Measurements from ENCODE around the gene ASB2. TPM values are rescaled to one million over a fixed set of nuclear protein-coding genes. Genes with fewer than 3 reads are reported as not detected.

Gene ASB2
- total and polyA plus RNA-seq, 2 of the 13 experiments (the other 11 are each of a cell fraction or from before 2014, with no cell fraction given) = 0.82 to 4.1 TPM

GRCh38 chr14:93989939-93990338 is 13.6 kb upstream of the ASB2 start:
- Histone ChIP-seq H3K27ac (ENCODE audit: extremely low read length, insufficient read depth, low read length) (no peak overlapping the region), H3K9me3 (ENCODE audit: low read length) (no peaks in the 10 kb centered on the region), H4K20me1 (ENCODE audit: insufficient read depth, low read length) (no peaks in the 10 kb centered on the region), H3K4me3 (replicated peaks in 1 of 3; ENCODE audit: insufficient read depth in 1 of 3, low read depth in 2 of 3, low read length in 3 of 3) (no peak overlapping the region), H3K4me2 (ENCODE audit: low read depth, low read length) (peak overlapping the region; percentile 19), H2AFZ (ENCODE audit: low read length) (no peak overlapping the region), H3K36me3 (replicated peaks in 1 of 2; ENCODE audit: control insufficient read depth in 1 of 2, insufficient read depth in 2 of 2, low read length in 2 of 2) (no peaks in the 10 kb centered on the region), H3K4me1 (ENCODE audit: insufficient read depth, low read length) (peaks cover 51% of the 10 kb centered on the region), H3K9ac (ENCODE audit: insufficient read depth, low read depth, low read length) (no peak overlapping the region), H3K79me2 (ENCODE audit: insufficient read depth, low read length) (no peaks in the 10 kb centered on the region), H3K27me3 (ENCODE audit: control insufficient read depth in 1 of 2, insufficient read depth in 2 of 2, low read length in 2 of 2) (peaks cover 4 to 52% of the 10 kb centered on the region in 2 experiments; a peak in 4 of 5 replicates)
- POLR2A ChIA-PET = no interaction called here
- WGBS (ENCODE audit: low lambda C conversion rate) = 19% methylated on average over 4 of the region's 4 CpGs
- intact Hi-C loops (cut with micrococcal nuclease; ENCODE audit: unreplicated experiment) = no loop called here
- DNase-seq (ENCODE audit: low spot score) (peak; percentile 82), ATAC-seq (peak; percentile 47), FAIRE-seq (peak; percentile 23)
- CTCF ChIA-PET (ENCODE audit: low intra/inter-chr PET ratio, low total read pairs) = no interaction called here
- in situ Hi-C loops (cut with HindIII; ENCODE audit: extremely low pct_ligation_motif_present, low pct_unique_long_range_greater_than_20kb) = no loop called here
- no TSS peak for BruUV-seq (replicated peaks)
- TF ChIP-seq FOXA3 (CRISPR knock-in tag; IDR thresholded peaks at IDR 0.05) (peak; percentile 85), TEAD3 (CRISPR knock-in tag; optimal IDR thresholded peaks at IDR 0.05; ENCODE audit: borderline replicate concordance) (peak; percentile 55), ATF1 (CRISPR knock-in tag; IDR thresholded peaks at IDR 0.05) (0 out of 2 replicates have a peak, but pooled peaks have one; percentile 26), HNF4A (CRISPR knock-in tag; IDR thresholded peaks at IDR 0.05) (peak; percentile 48; the same call in 1 of the 2 replicates), NR2C2 (CRISPR knock-in tag; IDR thresholded peaks at IDR 0.05; ENCODE audit: borderline replicate concordance) (peak; percentile 76), TARDBP (CRISPR knock-in tag; IDR thresholded peaks at IDR 0.05) (0 out of 2 replicates have a peak, but pooled peaks have one; percentile 48), NR2F6 (IDR thresholded peaks at IDR 0.05) (peak; percentile 92), NR2F6 (CRISPR knock-in tag; IDR thresholded peaks at IDR 0.05) (peak; percentile 88), SAP130 (CRISPR knock-in tag; IDR thresholded peaks at IDR 0.05; ENCODE audit: low read depth) (peak; percentile 49; the same call in 1 of the 2 replicates), FOXP1 (IDR thresholded peaks at IDR 0.05) (no peak), FOXP1 (CRISPR knock-in tag; IDR thresholded peaks at IDR 0.05) (peak; percentile 58; the same call in 1 of the 2 replicates), CBX2 (IDR thresholded peaks at IDR 0.05; ENCODE audit: low read depth, low read length) (no peak), CBX2 (CRISPR knock-in tag; IDR thresholded peaks at IDR 0.05; ENCODE audit: low read depth) (no peak), KDM5B (CRISPR knock-in tag; IDR thresholded peaks at IDR 0.05; ENCODE audit: borderline replicate concordance) (no peak), KLF16 (CRISPR knock-in tag; IDR thresholded peaks at IDR 0.05) (peak in 1 of 2 experiments; percentile 43; a peak in 1 of 4 replicates), HDAC1 (CRISPR knock-in tag; IDR thresholded peaks at IDR 0.05) (peak; percentile 57; the same call in 1 of the 2 replicates), SNAPC2 (CRISPR knock-in tag; IDR thresholded peaks at IDR 0.05) (no peak), SKIL (CRISPR knock-in tag; IDR thresholded peaks at IDR 0.05; ENCODE audit: borderline replicate concordance) (peak; percentile 38; the same call in 1 of the 2 replicates), PHF21A (CRISPR knock-in tag; IDR thresholded peaks at IDR 0.05) (peak; percentile 68), SNAPC5 (CRISPR knock-in tag; IDR thresholded peaks at IDR 0.05; ENCODE audit: borderline replicate concordance) (no peak), PAXIP1 (CRISPR knock-in tag; conservative IDR thresholded peaks at IDR 0.05) (peak; percentile 72), MLLT10 (CRISPR knock-in tag; IDR thresholded peaks at IDR 0.05) (no peak)
